Tibial nerve (tissue), 4 donors: ENCODE measurements around the gene DCTD. TPM values are rescaled to one million over a fixed set of nuclear protein-coding genes. Genes with fewer than 3 reads are reported as not detected.

Experiments
- DNase-seq, 2 donors: peaks; one replicate each; pipeline ENCODE4 v3.0.0-alpha.2; 2019; ENCODE audit warnings: low spot score in 2 of 2
- H3K27ac ChIP-seq, 4 donors: fragments of 200-600 bp; sonication (generic) in 3 of 4; one replicate each; pipeline ENCODE4 v1.5.1; 2017 to 2019; ENCODE audit warnings: mild to moderate bottlenecking in 1 of 4
- H3K27me3 ChIP-seq, 2 donors: fragments of 200-600 bp; sonication (generic) in 1 of 2; one replicate each; pipeline versions ENCODE4 v1.5.1 to v1.6.0; 2017 to 2019
- H3K36me3 ChIP-seq, 3 donors: fragments of 200-600 bp; sonication (generic); one replicate each; pipeline ENCODE4 v1.5.1; 2018 to 2019
- H3K4me1 ChIP-seq, 4 donors: fragments of 200-600 bp; sonication (generic) in 3 of 4; one replicate each; pipeline ENCODE4 v1.5.1; 2017 to 2019
- H3K4me3 ChIP-seq, 4 donors: fragments of 200-600 bp; sonication (generic) in 3 of 4; one replicate each; pipeline ENCODE4 v1.5.1; 2017 to 2019; ENCODE audit warnings: mild to moderate bottlenecking in 1 of 4, moderate library complexity in 1 of 4
- H3K9me3 ChIP-seq, 4 donors: fragments of 200-600 bp; sonication (generic) in 3 of 4; one replicate each; pipeline ENCODE4 v1.5.1; 2017 to 2019
- EP300 ChIP-seq, 2 donors: sonication (generic); formaldehyde crosslinking; IDR thresholded peaks; one replicate each; pipeline ENCODE4 v1.6.1; 2017; ENCODE audit warnings: antibody characterized with exemption in 2 of 2, mild to moderate bottlenecking in 1 of 2
- POLR2A ChIP-seq, 2 donors: fragments of 450-650 bp; IDR thresholded peaks; one replicate each; pipeline ENCODE4 v1.6.1; 2017; ENCODE audit warnings: antibody characterized with exemption in 2 of 2, mild to moderate bottlenecking in 2 of 2, moderate library complexity in 2 of 2
- WGBS, 2 donors: methylation state at CpG; one replicate each; pipeline ENCODE4 v1.1.5; 2018; 5-methylcytosine and 5-hydroxymethylcytosine counted together
- total RNA-seq, 4 donors: library from RNA; depleted of rRNA; stranded (reverse); fragments of >200 nt; gene quantifications; one replicate each; pipeline ENCODE4 v1.1.0, GENCODE V29; 2016
- TF ChIP-seq, protein P1 (sequence below), 5 experiments: fragments of 200-600 bp in 3 of 5; fragments of 450-650 bp in 2 of 5; sonication (generic) in 3 of 5; IDR thresholded peaks; one replicate each; pipeline ENCODE4 v1.5.1; 2016 to 2019; ENCODE audit warnings: antibody characterized with exemption in 5 of 5, mild to moderate bottlenecking in 3 of 5, moderate library complexity in 2 of 5

The DCTD gene
- total RNA-seq, 4 donors from 2014 or later = 50.4 to 76.3 (median 55.8) TPM

DNA sequence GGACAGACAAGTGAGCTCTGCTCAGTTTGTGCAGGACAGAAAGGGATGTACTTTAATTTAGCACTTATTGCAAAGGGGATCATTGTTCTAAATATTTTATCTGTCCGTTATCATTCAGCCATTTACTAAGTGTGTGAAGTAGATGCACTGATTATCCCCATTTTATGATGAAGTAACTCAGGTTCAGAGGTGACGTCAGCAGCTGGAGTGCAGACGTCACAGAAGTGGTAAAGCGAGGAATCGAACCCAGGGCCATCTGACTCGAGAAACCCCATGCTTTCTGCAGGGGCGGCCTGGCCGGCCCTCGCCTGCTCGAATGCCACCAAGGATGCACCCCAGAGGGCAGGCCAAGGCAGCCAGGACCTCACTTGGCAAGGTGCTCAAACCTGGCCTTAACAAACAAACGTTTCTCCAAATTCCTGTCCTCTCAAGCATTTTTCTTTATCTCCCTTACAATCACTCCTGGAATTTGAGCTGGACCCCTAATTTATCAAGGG, 75.0 kb downstream of the DCTD start:
- no peak overlapping the region for H3K27ac ChIP-seq
- H3K9me3 ChIP-seq = no peaks in the 10 kb centered on the region
- no peak for TF ChIP-seq POLR2A (IDR thresholded peaks at IDR 0.05)
- TF ChIP-seq, protein P1, sequence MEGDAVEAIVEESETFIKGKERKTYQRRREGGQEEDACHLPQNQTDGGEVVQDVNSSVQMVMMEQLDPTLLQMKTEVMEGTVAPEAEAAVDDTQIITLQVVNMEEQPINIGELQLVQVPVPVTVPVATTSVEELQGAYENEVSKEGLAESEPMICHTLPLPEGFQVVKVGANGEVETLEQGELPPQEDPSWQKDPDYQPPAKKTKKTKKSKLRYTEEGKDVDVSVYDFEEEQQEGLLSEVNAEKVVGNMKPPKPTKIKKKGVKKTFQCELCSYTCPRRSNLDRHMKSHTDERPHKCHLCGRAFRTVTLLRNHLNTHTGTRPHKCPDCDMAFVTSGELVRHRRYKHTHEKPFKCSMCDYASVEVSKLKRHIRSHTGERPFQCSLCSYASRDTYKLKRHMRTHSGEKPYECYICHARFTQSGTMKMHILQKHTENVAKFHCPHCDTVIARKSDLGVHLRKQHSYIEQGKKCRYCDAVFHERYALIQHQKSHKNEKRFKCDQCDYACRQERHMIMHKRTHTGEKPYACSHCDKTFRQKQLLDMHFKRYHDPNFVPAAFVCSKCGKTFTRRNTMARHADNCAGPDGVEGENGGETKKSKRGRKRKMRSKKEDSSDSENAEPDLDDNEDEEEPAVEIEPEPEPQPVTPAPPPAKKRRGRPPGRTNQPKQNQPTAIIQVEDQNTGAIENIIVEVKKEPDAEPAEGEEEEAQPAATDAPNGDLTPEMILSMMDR (IDR thresholded peaks at IDR 0.05) = no peak
- no peak for TF ChIP-seq EP300 (IDR thresholded peaks at IDR 0.05)
- no peaks in the 10 kb centered on the region for H3K4me1 ChIP-seq
- no peak overlapping the region for H3K4me3 ChIP-seq
- H3K36me3 ChIP-seq = no peaks in the 10 kb centered on the region
- DNase-seq = no peak
- 79 to 83% methylated on average over 11 of the region's 11 CpGs for WGBS, 2 donors
- H3K27me3 ChIP-seq = no peaks in the 10 kb centered on the region

DNA sequence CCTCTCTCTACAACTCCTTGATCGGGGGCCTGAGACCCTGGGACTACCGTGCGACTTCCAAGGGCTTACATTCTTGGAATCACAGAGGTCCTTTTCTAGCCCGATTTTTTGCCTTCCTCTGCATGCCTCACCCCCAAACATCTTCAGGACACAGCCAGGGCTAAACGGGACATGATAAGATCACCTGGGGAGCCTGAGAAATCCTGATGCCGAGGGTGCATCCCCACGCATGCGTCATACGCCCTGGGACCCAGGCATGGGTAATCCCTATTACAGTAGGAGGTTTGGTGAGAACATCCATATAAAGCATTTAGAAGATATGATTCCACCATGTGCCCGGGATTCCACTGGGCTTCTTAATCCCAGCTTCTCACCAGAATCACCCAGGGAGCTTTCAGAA, 77.1 kb downstream of the DCTD start:
- H3K27me3 ChIP-seq = no peaks in the 10 kb centered on the region
- H3K27ac ChIP-seq = no peak overlapping the region
- no peak for DNase-seq
- no peaks in the 10 kb centered on the region for H3K4me1 ChIP-seq
- TF ChIP-seq POLR2A (IDR thresholded peaks at IDR 0.05) (no peak), EP300 (IDR thresholded peaks at IDR 0.05) (no peak)
- TF ChIP-seq, protein P1 (IDR thresholded peaks at IDR 0.05) = no peak
- WGBS, 2 donors = 92 to 95% methylated on average over 10 of the region's 10 CpGs
- H3K4me3 ChIP-seq = no peak overlapping the region
- no peaks in the 10 kb centered on the region for H3K9me3 ChIP-seq
- no peaks in the 10 kb centered on the region for H3K36me3 ChIP-seq

Other genes with a start within 250 kb of the DCTD start
- 10 to 100 TPM; 38.2 to 60.9 (median 42.9) TPM for gene WWC2, start 181.9 kb upstream of the DCTD start, total RNA-seq